GM23338 (cell line): ENCODE measurements around the gene CTNNA1. TPM values are rescaled to one million over a fixed set of nuclear protein-coding genes. Genes with fewer than 3 reads are reported as not detected.

Experiments used
- ATAC-seq: fragments of 200-7000 bp; cut with Tn5 transposase; 3 replicates; pipeline ENCODE4 v1.9.1; 2020
- DNase-seq: peaks from one replicate; pipeline ENCODE4 v3.0.0-alpha.2; 2015; ENCODE audit warnings: low spot score
- H2AFZ ChIP-seq: fragments of 200-600 bp; sonication (generic); 2 replicates; pipeline ENCODE4 v1.8.0; 2016; ENCODE audit warnings: antibody characterized with exemption, mild to moderate bottlenecking, moderate library complexity
- H3F3A ChIP-seq: fragments of 200-600 bp; sonication (generic); replicated peaks from 2 replicates; pipeline ENCODE4 v1.8.0; 2017; ENCODE audit warnings: antibody characterized with exemption, mixed run types, low read depth
- H3K27ac ChIP-seq: fragments of 200-600 bp; sonication (generic); 2 replicates; pipeline ENCODE4 v1.6.1; 2016; ENCODE audit warnings: low read depth
- H3K27me3 ChIP-seq: fragments of 200-600 bp; sonication (generic); 2 replicates; pipeline ENCODE4 v1.8.0; 2016; ENCODE audit warnings: mild to moderate bottlenecking, mixed run types, moderate library complexity; ENCODE audit not compliant: insufficient read depth
- H3K36me3 ChIP-seq: fragments of 200-600 bp; sonication (generic); 2 replicates; pipeline ENCODE4 v1.8.0; 2016; ENCODE audit warnings: mild to moderate bottlenecking; ENCODE audit not compliant: insufficient read depth
- H3K4me1 ChIP-seq: fragments of 200-600 bp; sonication (generic); 2 replicates; pipeline ENCODE4 v1.8.0; 2016; ENCODE audit warnings: mild to moderate bottlenecking, moderate library complexity; ENCODE audit not compliant: insufficient read depth
- H3K4me2 ChIP-seq: fragments of 200-600 bp; sonication (generic); 2 replicates; pipeline ENCODE4 v1.7.1; 2017; ENCODE audit warnings: mixed run types
- H3K4me3 ChIP-seq: fragments of 200-600 bp; sonication (generic); 2 replicates; pipeline ENCODE4 v1.6.1; 2016; ENCODE audit warnings: mixed run types
- H3K79me2 ChIP-seq: fragments of 200-600 bp; sonication (generic); replicated peaks from 2 replicates; pipeline ENCODE4 v1.8.0; 2017; ENCODE audit warnings: mild to moderate bottlenecking; ENCODE audit not compliant: insufficient read depth
- H3K9me2 ChIP-seq: fragments of 200-600 bp; sonication (generic); 2 replicates; pipeline ENCODE4 v1.8.0; 2017; ENCODE audit not compliant: insufficient read depth
- H4K20me1 ChIP-seq: fragments of 200-600 bp; sonication (generic); replicated peaks from 2 replicates; pipeline ENCODE4 v1.8.0; 2017; ENCODE audit warnings: mild to moderate bottlenecking; ENCODE audit not compliant: insufficient read depth
- H3K27ac Mint-ChIP-seq: 2 replicates; pipeline ENCODE4 v1.8.0; 2020; ENCODE audit warnings: inconsistent platforms, mild to moderate bottlenecking, moderate library complexity, mixed read lengths
- H3K27me3 Mint-ChIP-seq: 3 replicates; pipeline ENCODE4 v1.8.0; 2022; ENCODE audit warnings: low read depth, mild to moderate bottlenecking, moderate library complexity, mixed read lengths, inconsistent platforms; ENCODE audit not compliant: insufficient read depth, poor library complexity
- H3K36me3 Mint-ChIP-seq: 3 replicates; pipeline ENCODE4 v1.8.0; 2021; ENCODE audit warnings: low read depth, mild to moderate bottlenecking, inconsistent platforms, moderate library complexity, mixed read lengths
- H3K4me1 Mint-ChIP-seq: 3 replicates; pipeline ENCODE4 v1.8.0; 2020; ENCODE audit warnings: mild to moderate bottlenecking, inconsistent platforms, mixed read lengths
- H3K4me3 Mint-ChIP-seq: 3 replicates; pipeline ENCODE4 v1.8.0; 2021; ENCODE audit warnings: moderate library complexity, mild to moderate bottlenecking, inconsistent platforms, mixed read lengths
- H3K9me3 Mint-ChIP-seq: 3 replicates; pipeline ENCODE4 v1.8.0; 2020; ENCODE audit warnings: moderate library complexity, mild to moderate bottlenecking, inconsistent platforms, mixed read lengths
- CREB1 ChIP-seq: fragments of 250-450 bp; sonication (Bioruptor Pico); IDR thresholded peaks from 2 replicates; pipeline ENCODE4 v1.5.0; 2020; ENCODE audit warnings: low read depth, mild to moderate bottlenecking, moderate library complexity
- CTCF ChIP-seq, 2 experiments: fragments of 200-600 bp in 1 of 2; sonication (generic) in 1 of 2; conservative IDR thresholded peaks; 2 replicates each; pipeline versions ENCODE4 v1.5.1 to v1.6.1; 2016 to 2017; ENCODE audit warnings: antibody characterized with exemption in 2 of 2, low read depth in 2 of 2, mild to moderate bottlenecking in 2 of 2, moderate library complexity in 1 of 2
- EZH2 ChIP-seq: fragments of 200-600 bp; sonication (generic); IDR thresholded peaks from one replicate; pipeline ENCODE4 v1.8.0; 2017; ENCODE audit warnings: antibody characterized with exemption, mild to moderate bottlenecking, low read depth; ENCODE audit not compliant: unreplicated experiment
- EZH2phosphoT487 ChIP-seq: fragments of 200-600 bp; sonication (generic); IDR thresholded peaks from one replicate; pipeline ENCODE4 v1.8.1; 2018; ENCODE audit warnings: antibody characterized with exemption; ENCODE audit not compliant: unreplicated experiment
- JUNB ChIP-seq: IDR thresholded peaks from one replicate; pipeline ENCODE4 v1.6.1; 2016; ENCODE audit warnings: antibody characterized with exemption; ENCODE audit not compliant: unreplicated experiment
- POLR2AphosphoS5 ChIP-seq: IDR thresholded peaks from 2 replicates; pipeline ENCODE4 v1.6.1; 2016; ENCODE audit warnings: antibody characterized with exemption, low read depth
- REST ChIP-seq: IDR thresholded peaks from one replicate; pipeline ENCODE4 v1.6.1; 2018; ENCODE audit warnings: antibody characterized with exemption; ENCODE audit not compliant: unreplicated experiment
- STAT1 ChIP-seq: IDR thresholded peaks from one replicate; pipeline ENCODE4 v1.6.1; 2016; ENCODE audit warnings: antibody characterized with exemption; ENCODE audit not compliant: unreplicated experiment
- ZNF114 ChIP-seq: fragments of 250-450 bp; sonication (Bioruptor Pico); IDR thresholded peaks from 2 replicates; pipeline ENCODE4 v1.5.0; 2020; ENCODE audit warnings: mild to moderate bottlenecking, moderate library complexity
- ZNF331 ChIP-seq: fragments of 250-450 bp; sonication (Bioruptor Pico); IDR thresholded peaks from 2 replicates; pipeline ENCODE4 v1.5.0; 2020; ENCODE audit warnings: low read depth, mild to moderate bottlenecking, moderate library complexity
- polyA plus RNA-seq: library from polyadenylated mRNA; unstranded; fragments of >200 nt; fragmentation: Nextera tagmentation; extraction: Ambion mirVana; gene quantifications from 2 replicates; pipeline ENCODE4 v1.2.1, GENCODE V29; 2016
- total RNA-seq: library from RNA; depleted of rRNA; stranded (reverse); fragments of >200 nt; shearing (Covaris generic); gene quantifications from 2 replicates; pipeline ENCODE4 v1.2.3, GENCODE V29; 2014
- TF ChIP-seq, protein P1 (sequence below): IDR thresholded peaks from 2 replicates; pipeline ENCODE4 v1.6.1; 2016; ENCODE audit warnings: antibody characterized with exemption

CTNNA1 gene
- total and polyA plus RNA-seq, 2 experiments from 2014 or later = 111 to 348 TPM

DNA sequence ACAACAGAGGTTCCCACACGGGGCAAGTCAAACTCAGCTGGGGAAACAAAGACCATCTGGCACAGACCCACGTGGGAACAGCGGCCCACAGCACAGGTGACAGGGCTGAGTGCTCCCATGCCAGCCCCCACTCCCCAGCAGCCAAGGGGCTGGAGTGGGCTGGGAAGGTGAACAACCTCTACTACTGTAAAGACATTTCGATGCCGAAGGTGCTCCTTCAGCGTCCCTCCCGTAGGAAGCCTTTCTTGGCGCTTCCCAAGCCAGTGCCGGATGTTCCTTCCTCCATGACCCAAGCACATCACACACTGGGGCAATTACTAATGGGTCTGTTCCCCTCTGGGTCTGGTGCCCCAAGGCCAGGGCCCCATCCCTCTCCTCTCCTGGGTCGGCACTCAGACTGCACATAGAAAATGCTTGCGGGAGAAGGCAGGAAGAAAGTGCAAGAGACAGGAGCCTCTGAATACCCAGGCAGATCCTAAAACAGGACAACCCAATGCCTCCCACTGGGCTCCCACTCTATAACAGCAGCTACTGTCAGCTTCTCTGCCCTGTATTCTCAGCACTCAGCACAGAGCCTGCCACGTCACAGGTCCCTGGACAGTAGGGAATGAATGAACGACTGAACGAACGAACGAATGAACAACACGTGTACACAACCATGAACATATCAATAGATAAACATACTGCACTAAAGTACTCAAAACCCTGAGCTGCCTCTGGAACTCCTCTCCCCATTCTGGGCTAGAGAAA is 198.9 kb downstream of the CTNNA1 start:
- TF ChIP-seq ZNF114 (CRISPR knock-in tag) (no peak), REST (no peak)
- Histone ChIP-seq H3K36me3 (no peaks in the 10 kb centered on the region), H2AFZ (no peak overlapping the region), H3K27ac (no peak overlapping the region), H3K4me3 (no peak overlapping the region), H3K79me2 (no peaks in the 10 kb centered on the region), H3K4me1 (no peaks in the 10 kb centered on the region; the same call in 1 of the 2 replicates), H3F3A (no peaks in the 10 kb centered on the region), H3K9me2 (no peaks in the 10 kb centered on the region), H4K20me1 (no peaks in the 10 kb centered on the region), H3K27me3 (no peaks in the 10 kb centered on the region), H3K4me2 (no peak overlapping the region)
- Mint-ChIP-seq H3K4me1 (peaks cover 31% of the 10 kb centered on the region), H3K27me3 (peaks cover 26% of the 10 kb centered on the region), H3K27ac (no peak overlapping the region; the same call in 1 of the 2 replicates), H3K9me3 (no peaks in the 10 kb centered on the region), H3K36me3 (no peaks in the 10 kb centered on the region), H3K4me3 (no peak overlapping the region)
- DNase-seq (no peak), ATAC-seq (no peak)

- Histone ChIP-seq H3K79me2 (no peaks in the 10 kb centered on the region), H4K20me1 (no peaks in the 10 kb centered on the region), H3K4me3 (no peak overlapping the region), H3K4me2 (no peak overlapping the region), H3F3A (no peaks in the 10 kb centered on the region), H3K9me2 (no peaks in the 10 kb centered on the region), H3K36me3 (no peaks in the 10 kb centered on the region), H2AFZ (no peak overlapping the region), H3K27ac (no peak overlapping the region), H3K27me3 (no peaks in the 10 kb centered on the region), H3K4me1 (no peaks in the 10 kb centered on the region; the same call in 1 of the 2 replicates)
- ATAC-seq (no peak), DNase-seq (no peak)
- H3K27me3 Mint-ChIP-seq = peaks cover 22% of the 10 kb centered on the region
- no peak overlapping the region for H3K27ac Mint-ChIP-seq
- no peaks in the 10 kb centered on the region for H3K9me3 Mint-ChIP-seq
- no peaks in the 10 kb centered on the region for H3K36me3 Mint-ChIP-seq
- H3K4me3 Mint-ChIP-seq = no peak overlapping the region
- H3K4me1 Mint-ChIP-seq = peaks cover 23% of the 10 kb centered on the region
- no peak for TF ChIP-seq POLR2AphosphoS5
- TF ChIP-seq, protein P1, sequence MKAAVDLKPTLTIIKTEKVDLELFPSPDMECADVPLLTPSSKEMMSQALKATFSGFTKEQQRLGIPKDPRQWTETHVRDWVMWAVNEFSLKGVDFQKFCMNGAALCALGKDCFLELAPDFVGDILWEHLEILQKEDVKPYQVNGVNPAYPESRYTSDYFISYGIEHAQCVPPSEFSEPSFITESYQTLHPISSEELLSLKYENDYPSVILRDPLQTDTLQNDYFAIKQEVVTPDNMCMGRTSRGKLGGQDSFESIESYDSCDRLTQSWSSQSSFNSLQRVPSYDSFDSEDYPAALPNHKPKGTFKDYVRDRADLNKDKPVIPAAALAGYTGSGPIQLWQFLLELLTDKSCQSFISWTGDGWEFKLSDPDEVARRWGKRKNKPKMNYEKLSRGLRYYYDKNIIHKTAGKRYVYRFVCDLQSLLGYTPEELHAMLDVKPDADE = no peak
- no peak for TF ChIP-seq REST
- TF ChIP-seq EZH2 = no peak
- no peak for TF ChIP-seq EZH2phosphoT487
- no peak for TF ChIP-seq JUNB
- no peak for TF ChIP-seq ZNF331 (CRISPR knock-in tag)
- no peak for TF ChIP-seq STAT1
- no peak for TF ChIP-seq CREB1 (CRISPR knock-in tag)
- TF ChIP-seq ZNF114 (CRISPR knock-in tag) = no peak
- TF ChIP-seq CTCF (conservative IDR thresholded peaks at IDR 0.05; ENCODE audit: low read depth in 2 of 2) = no peak
Measured at GRCh38 chr5:138952962-138953361, 199.7 kb downstream of the CTNNA1 start.
